Measurements from ENCODE around the gene DNMT3A. TPM values are rescaled to one million over a fixed set of nuclear protein-coding genes. Genes with fewer than 3 reads are reported as not detected.

DNMT3A gene
- total RNA-seq, 4 donors from 2014 or later: 8.0 to 18.0 (median 9.3) TPM

DNA sequence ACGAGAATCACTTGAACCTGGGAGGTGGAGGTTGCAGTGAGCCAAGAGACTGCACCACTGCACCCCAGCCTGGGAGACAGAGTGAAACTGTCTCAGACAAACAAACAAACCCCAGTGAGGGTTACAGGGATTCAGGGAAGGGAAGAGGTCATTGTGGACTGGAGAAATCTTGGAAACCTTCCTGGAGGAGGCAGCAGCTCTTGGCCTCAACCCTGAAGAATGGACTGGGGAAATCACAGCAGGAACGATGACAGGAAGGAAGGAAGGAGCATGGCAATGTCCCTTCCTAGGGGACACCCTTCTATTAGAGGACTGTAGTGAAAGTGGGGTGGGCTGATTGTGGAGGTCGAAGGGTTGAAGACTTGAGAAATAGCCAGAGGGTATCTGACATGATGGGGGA is 72.5 kb downstream of the DNMT3A start:
- no peak for ATAC-seq (ENCODE audit: low FRiP score)
- TF ChIP-seq, protein P1, sequence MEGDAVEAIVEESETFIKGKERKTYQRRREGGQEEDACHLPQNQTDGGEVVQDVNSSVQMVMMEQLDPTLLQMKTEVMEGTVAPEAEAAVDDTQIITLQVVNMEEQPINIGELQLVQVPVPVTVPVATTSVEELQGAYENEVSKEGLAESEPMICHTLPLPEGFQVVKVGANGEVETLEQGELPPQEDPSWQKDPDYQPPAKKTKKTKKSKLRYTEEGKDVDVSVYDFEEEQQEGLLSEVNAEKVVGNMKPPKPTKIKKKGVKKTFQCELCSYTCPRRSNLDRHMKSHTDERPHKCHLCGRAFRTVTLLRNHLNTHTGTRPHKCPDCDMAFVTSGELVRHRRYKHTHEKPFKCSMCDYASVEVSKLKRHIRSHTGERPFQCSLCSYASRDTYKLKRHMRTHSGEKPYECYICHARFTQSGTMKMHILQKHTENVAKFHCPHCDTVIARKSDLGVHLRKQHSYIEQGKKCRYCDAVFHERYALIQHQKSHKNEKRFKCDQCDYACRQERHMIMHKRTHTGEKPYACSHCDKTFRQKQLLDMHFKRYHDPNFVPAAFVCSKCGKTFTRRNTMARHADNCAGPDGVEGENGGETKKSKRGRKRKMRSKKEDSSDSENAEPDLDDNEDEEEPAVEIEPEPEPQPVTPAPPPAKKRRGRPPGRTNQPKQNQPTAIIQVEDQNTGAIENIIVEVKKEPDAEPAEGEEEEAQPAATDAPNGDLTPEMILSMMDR (IDR thresholded peaks at IDR 0.05): no peak
- DNase-seq (ENCODE audit: low spot score): no peak

DNA sequence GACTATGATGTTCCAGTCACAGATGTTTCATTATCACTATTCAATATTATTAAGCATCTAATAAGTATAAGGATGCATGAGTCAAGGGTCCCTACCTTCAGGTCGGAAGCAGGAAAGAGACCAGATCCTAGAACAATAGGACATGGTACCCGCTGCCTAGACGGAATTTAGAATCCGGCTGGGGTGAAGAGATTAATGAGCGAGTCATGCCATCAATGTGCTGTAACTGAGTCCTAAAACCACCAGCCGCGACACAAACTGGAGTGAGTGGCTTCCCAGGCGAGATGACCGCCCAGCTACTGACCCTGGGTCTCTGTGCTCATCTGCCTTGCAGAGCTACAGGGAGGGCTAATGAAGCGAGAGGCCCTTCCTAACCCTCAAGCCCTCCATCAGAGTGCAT is 73.6 kb downstream of the DNMT3A start:
- DNase-seq (ENCODE audit: low spot score) (no peak), ATAC-seq (ENCODE audit: low FRiP score) (no peak)
- TF ChIP-seq, protein P1 (IDR thresholded peaks at IDR 0.05): no peak

DNA sequence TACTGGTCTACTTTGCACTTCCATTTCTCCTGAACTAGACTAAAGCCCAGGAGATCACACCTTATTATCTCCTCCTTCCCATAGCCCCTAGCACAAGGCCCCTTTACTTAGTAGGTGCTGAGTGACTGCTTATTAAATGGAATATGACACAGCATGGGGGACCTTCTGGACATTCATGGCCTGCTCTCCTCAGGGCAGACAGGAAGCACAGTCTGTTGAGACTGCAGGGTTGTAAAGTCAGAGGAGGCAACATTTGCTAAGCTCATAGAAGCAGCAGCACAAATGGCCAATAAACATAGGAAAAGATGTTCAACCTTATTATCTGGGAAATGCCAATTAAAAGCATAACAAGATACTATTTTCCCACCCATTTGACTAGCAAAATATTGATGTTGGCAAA is 75.3 kb downstream of the DNMT3A start:
- no peak for ATAC-seq (ENCODE audit: low FRiP score)
- no peak for DNase-seq (ENCODE audit: low spot score)
- TF ChIP-seq, protein P1 (IDR thresholded peaks at IDR 0.05): no peak

DNA sequence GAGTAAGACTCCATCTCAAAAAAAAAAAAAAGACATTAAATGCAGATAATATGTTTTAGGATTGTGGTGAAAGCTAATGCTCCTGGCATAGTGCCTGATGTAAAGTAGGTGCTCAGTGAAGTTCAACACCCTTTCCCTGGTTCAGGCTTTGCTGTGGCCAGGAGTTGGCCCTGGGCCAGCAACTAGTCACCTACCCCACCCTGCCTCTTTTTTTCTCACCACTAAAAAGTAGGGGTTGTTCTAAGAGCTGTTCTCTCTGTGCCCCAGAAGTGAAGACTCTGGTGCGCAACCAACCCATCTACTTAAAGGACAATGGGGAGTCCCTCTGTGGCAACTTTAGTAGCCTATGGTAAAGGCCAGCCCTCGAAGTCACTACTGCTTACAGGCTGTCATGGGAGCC is 75.9 kb downstream of the DNMT3A start:
- no peak for ATAC-seq (ENCODE audit: low FRiP score)
- TF ChIP-seq, protein P1 (IDR thresholded peaks at IDR 0.05): no peak

DNA sequence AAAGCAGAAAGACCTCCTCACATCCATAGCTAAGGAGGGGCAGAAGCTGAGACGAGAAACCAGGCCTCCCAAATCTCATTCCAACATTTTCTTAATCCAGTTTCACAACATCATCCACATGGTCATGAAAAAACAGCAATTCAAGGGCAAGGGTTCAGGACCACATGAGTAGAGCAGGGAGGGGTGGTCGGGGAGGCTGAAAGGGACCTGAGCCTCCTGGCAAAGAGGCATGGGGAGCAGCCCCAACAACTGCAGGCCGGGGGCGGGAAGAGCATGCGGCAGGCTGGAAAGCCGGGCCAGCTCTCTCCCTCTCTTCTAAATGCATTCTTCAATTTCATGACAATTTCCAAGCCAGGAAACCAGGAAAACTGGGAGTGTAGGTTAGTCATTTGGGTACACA is 76.7 kb downstream of the DNMT3A start:
- TF ChIP-seq, protein P1 (IDR thresholded peaks at IDR 0.05): no peak
- ATAC-seq (ENCODE audit: low FRiP score) (no peak), DNase-seq (ENCODE audit: low spot score) (no peak)

More for the DNA sequence above, 75.9 kb downstream of the DNMT3A start:
- no peak for DNase-seq (ENCODE audit: low spot score)

DNA sequence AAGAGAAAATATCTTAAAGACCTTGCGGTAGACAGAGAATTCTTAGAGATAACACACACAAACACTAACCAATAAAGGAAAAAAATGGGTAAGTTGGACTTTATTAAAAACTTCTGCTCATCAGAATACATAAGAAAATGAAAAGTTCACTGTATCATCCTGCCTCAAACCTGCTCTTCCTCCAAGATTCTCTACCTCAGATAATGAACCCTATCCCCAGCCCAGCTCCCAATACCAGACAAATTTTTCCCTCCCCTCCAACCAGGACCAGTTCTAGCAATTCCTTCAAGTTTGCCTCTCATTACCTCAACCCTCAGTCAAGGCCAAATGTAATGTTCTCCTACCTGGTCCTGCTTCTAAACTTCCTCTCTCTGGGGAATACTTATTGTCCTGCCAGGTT is 79.4 kb downstream of the DNMT3A start:
- DNase-seq (ENCODE audit: low spot score): no peak
- TF ChIP-seq, protein P1 (IDR thresholded peaks at IDR 0.05): no peak
- no peak for ATAC-seq (ENCODE audit: low FRiP score)

DNA sequence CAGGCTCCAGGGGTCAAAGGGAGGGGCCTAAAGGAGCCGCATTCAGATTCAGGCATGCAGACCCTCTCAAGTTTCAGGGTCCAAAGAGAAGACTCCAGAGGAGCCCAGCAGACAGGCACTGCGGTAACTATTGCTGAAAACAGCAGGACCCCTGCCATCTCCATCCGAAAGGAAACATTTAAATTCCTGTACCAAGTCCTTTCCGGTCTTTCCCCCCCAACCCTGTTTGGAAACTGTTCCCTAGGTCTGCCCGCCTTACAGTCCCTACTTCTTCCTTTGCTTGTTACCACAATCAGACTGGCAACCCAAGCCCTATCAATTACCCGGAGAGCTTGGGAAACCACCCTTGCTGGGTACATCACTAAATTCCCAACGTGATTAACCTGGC is 82.0 kb downstream of the DNMT3A start:
- TF ChIP-seq, protein P1 (IDR thresholded peaks at IDR 0.05): no peak
- no peak for ATAC-seq (ENCODE audit: low FRiP score)
- DNase-seq (ENCODE audit: low spot score): no peak
